ENCODE results near the gene ACTG2. TPM values are rescaled to one million over a fixed set of nuclear protein-coding genes. Genes with fewer than 3 reads are reported as not detected.

The ACTG2 gene
- total RNA-seq, 1 donor from 2014 or later: 0.32 TPM

GRCh38 chr2:73897240-73897583 lies 4.4 kb downstream of the ACTG2 start:
- no peaks in the 10 kb centered on the region for H3K27me3 ChIP-seq
- Mint-ChIP-seq H3K27ac (no peak overlapping the region), H3K4me1 (peaks cover 4% of the 10 kb centered on the region), H3K36me3 (no peaks in the 10 kb centered on the region), H3K4me3 (no peak overlapping the region), H3K27me3 (ENCODE audit: insufficient read depth, low read depth) (peaks cover 3% of the 10 kb centered on the region), H3K9me3 (no peaks in the 10 kb centered on the region)
- no peaks in the 10 kb centered on the region for H4K20me1 ChIP-seq (ENCODE audit: low read depth)
- DNase-seq (ENCODE audit: low spot score): peak; percentile 34
- H3K4me3 ChIP-seq: no peak overlapping the region
- no peak for TF ChIP-seq EZH2phosphoT487 (IDR thresholded peaks at IDR 0.05)
- no peaks in the 10 kb centered on the region for H3K36me3 ChIP-seq
- H3K4me2 ChIP-seq: peak overlapping the region; percentile 42
- H3K27ac ChIP-seq: no peak overlapping the region
- H3K9me3 ChIP-seq (ENCODE audit: low read depth): no peaks in the 10 kb centered on the region
- H2AFZ ChIP-seq (replicated peaks): peak overlapping the region; percentile 95
- H3F3A ChIP-seq (ENCODE audit: low read depth): no peaks in the 10 kb centered on the region
- H3K79me2 ChIP-seq (ENCODE audit: low read depth): no peaks in the 10 kb centered on the region
- peaks cover 12% of the 10 kb centered on the region for H3K4me1 ChIP-seq
- no peak overlapping the region for H3K9ac ChIP-seq

- H3F3A ChIP-seq (ENCODE audit: low read depth): no peaks in the 10 kb centered on the region
- no peak overlapping the region for H3K4me2 ChIP-seq
- Mint-ChIP-seq H3K9me3 (no peaks in the 10 kb centered on the region), H3K4me1 (peaks cover 4% of the 10 kb centered on the region), H3K27me3 (ENCODE audit: insufficient read depth, low read depth) (peaks cover 3% of the 10 kb centered on the region), H3K4me3 (no peak overlapping the region), H3K27ac (no peak overlapping the region), H3K36me3 (no peaks in the 10 kb centered on the region)
- peaks cover 12% of the 10 kb centered on the region for H3K4me1 ChIP-seq
- no peak for DNase-seq (ENCODE audit: low spot score)
- H3K9ac ChIP-seq: no peak overlapping the region
- H3K27ac ChIP-seq: no peak overlapping the region
- H2AFZ ChIP-seq (replicated peaks): no peak overlapping the region
- no peak overlapping the region for H3K4me3 ChIP-seq
- H3K79me2 ChIP-seq (ENCODE audit: low read depth): no peaks in the 10 kb centered on the region
- no peaks in the 10 kb centered on the region for H3K36me3 ChIP-seq
- no peaks in the 10 kb centered on the region for H3K27me3 ChIP-seq
- no peaks in the 10 kb centered on the region for H3K9me3 ChIP-seq (ENCODE audit: low read depth)
- H4K20me1 ChIP-seq (ENCODE audit: low read depth): no peaks in the 10 kb centered on the region
- TF ChIP-seq EZH2 (IDR thresholded peaks at IDR 0.05): no peak
These were observed 5.1 kb downstream of the ACTG2 start for GRCh38 chr2:73897934-73898333.

- Histone ChIP-seq H3K9ac (no peak overlapping the region), H3K4me3 (no peak overlapping the region), H3F3A (ENCODE audit: low read depth) (no peaks in the 10 kb centered on the region), H3K4me1 (peaks cover 12% of the 10 kb centered on the region), H3K79me2 (ENCODE audit: low read depth) (no peaks in the 10 kb centered on the region), H3K27ac (no peak overlapping the region), H3K4me2 (no peak overlapping the region), H3K27me3 (no peaks in the 10 kb centered on the region), H4K20me1 (ENCODE audit: low read depth) (no peaks in the 10 kb centered on the region), H2AFZ (replicated peaks) (peak overlapping the region; percentile 42), H3K36me3 (no peaks in the 10 kb centered on the region), H3K9me3 (ENCODE audit: low read depth) (no peaks in the 10 kb centered on the region)
- no peak for TF ChIP-seq EZH2 (IDR thresholded peaks at IDR 0.05)
- TF ChIP-seq EZH2phosphoT487 (IDR thresholded peaks at IDR 0.05): no peak
- TF ChIP-seq CTCF (IDR thresholded peaks at IDR 0.05): no peak
- Mint-ChIP-seq H3K9me3 (no peaks in the 10 kb centered on the region), H3K27me3 (ENCODE audit: insufficient read depth, low read depth) (peaks cover 3% of the 10 kb centered on the region), H3K27ac (no peak overlapping the region), H3K4me3 (no peak overlapping the region), H3K4me1 (peaks cover 4% of the 10 kb centered on the region), H3K36me3 (no peaks in the 10 kb centered on the region)
- no peak for DNase-seq (ENCODE audit: low spot score)
These were observed 7.1 kb downstream of the ACTG2 start for GRCh38 chr2:73899801-73900336.

GRCh38 chr2:73901143-73901542 lies 8.3 kb downstream of the ACTG2 start:
- Histone ChIP-seq H3K9ac (no peak overlapping the region), H3K79me2 (ENCODE audit: low read depth) (no peaks in the 10 kb centered on the region), H3K36me3 (no peaks in the 10 kb centered on the region), H3K9me3 (ENCODE audit: low read depth) (no peaks in the 10 kb centered on the region), H2AFZ (replicated peaks) (no peak overlapping the region), H3K27me3 (no peaks in the 10 kb centered on the region), H3F3A (ENCODE audit: low read depth) (no peaks in the 10 kb centered on the region), H4K20me1 (ENCODE audit: low read depth) (no peaks in the 10 kb centered on the region), H3K4me1 (peaks cover 12% of the 10 kb centered on the region), H3K27ac (no peak overlapping the region), H3K4me3 (no peak overlapping the region), H3K4me2 (no peak overlapping the region)
- Mint-ChIP-seq H3K9me3 (no peaks in the 10 kb centered on the region), H3K27ac (no peak overlapping the region), H3K36me3 (no peaks in the 10 kb centered on the region), H3K4me3 (no peak overlapping the region), H3K4me1 (peaks cover 4% of the 10 kb centered on the region), H3K27me3 (ENCODE audit: insufficient read depth, low read depth) (peaks cover 3% of the 10 kb centered on the region)
- DNase-seq (ENCODE audit: low spot score): no peak
- TF ChIP-seq EZH2phosphoT487 (IDR thresholded peaks at IDR 0.05) (no peak), EZH2 (IDR thresholded peaks at IDR 0.05) (no peak), CTCF (IDR thresholded peaks at IDR 0.05) (no peak)
